Thymus (tissue), 11 donors: ENCODE data around the gene FAM83G. TPM values are rescaled to one million over a fixed set of nuclear protein-coding genes. Genes with fewer than 3 reads are reported as not detected.

Experiments used
- DNase-seq, 9 donors: peaks; one replicate each; pipeline ENCODE4 v3.0.0-alpha.2; 2013; ENCODE audit warnings: low spot score in 9 of 9, low read depth in 6 of 9, missing footprints in 1 of 9
- H3K27ac ChIP-seq, 2 donors: one replicate each; pipeline ENCODE4 v1.5.1; 2013; ENCODE audit warnings: control low read depth in 1 of 2, low read depth in 1 of 2, low read length in 1 of 2, mild to moderate bottlenecking in 1 of 2, moderate library complexity in 1 of 2
- H3K27me3 ChIP-seq, 2 donors: one replicate each; pipeline ENCODE4 v1.5.1; 2013; ENCODE audit warnings: low read length in 1 of 2; ENCODE audit not compliant: control insufficient read depth in 2 of 2, insufficient read depth in 1 of 2
- H3K36me3 ChIP-seq, 2 donors: one replicate each; pipeline ENCODE4 v1.5.1; 2013; ENCODE audit warnings: low read length in 1 of 2, mild to moderate bottlenecking in 1 of 2, moderate library complexity in 1 of 2; ENCODE audit not compliant: control insufficient read depth in 2 of 2, insufficient read depth in 2 of 2
- H3K4me1 ChIP-seq, 2 donors: one replicate each; pipeline ENCODE4 v1.5.1; 2013; ENCODE audit warnings: low read length in 2 of 2; ENCODE audit not compliant: control insufficient read depth in 2 of 2, insufficient read depth in 2 of 2
- H3K4me3 ChIP-seq, 2 donors: one replicate each; pipeline ENCODE4 v1.5.1; 2013; ENCODE audit warnings: low read length in 2 of 2, control low read depth in 1 of 2, mild to moderate bottlenecking in 1 of 2
- H3K9me3 ChIP-seq, 2 donors: one replicate each; pipeline ENCODE4 v1.5.1; 2013; ENCODE audit warnings: low read length in 1 of 2, mild to moderate bottlenecking in 1 of 2; ENCODE audit not compliant: control insufficient read depth in 2 of 2, insufficient read depth in 1 of 2
- WGBS: extraction: QIAGEN DNeasy Blood & Tissue Kit; methylation state at CpG from one replicate; pipeline ENCODE4 v1.1.7; 2013; 5-methylcytosine and 5-hydroxymethylcytosine counted together
- polyA plus RNA-seq: library from polyadenylated mRNA; stranded (reverse); fragments of 200-250 nt; gene quantifications from one replicate; pipeline ENCODE4 v1.2.3, GENCODE V29; 2013
- total RNA-seq: library from RNA; stranded (reverse); fragments of 120-200 nt; gene quantifications from one replicate; pipeline ENCODE4 v1.2.4, GENCODE V29; 2013
- donor health status: healthy.

The FAM83G gene
- total and polyA plus RNA-seq, 2 donors, result 3.8 to 7.7 TPM

DNA sequence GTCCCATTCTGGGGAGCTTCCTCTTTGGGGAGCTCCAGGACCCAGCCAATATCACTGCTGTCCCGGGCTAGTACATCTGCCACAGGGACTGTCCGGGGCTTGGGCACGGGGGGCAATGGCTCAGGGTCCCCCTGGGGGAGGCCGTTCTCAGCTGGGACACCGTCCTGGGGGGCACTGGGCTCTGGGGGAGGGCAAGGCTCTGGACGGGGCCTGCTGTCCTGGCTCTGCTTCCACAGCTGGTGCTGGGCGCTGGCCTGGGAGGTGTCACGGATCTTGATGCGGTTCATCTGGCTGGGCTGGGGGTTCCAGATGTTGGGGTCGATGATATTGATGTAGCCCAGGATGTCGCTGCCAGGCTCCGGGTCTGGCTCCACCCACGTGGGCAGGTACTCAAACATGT is 26.5 kb downstream of the FAM83G start:
- H3K9me3 ChIP-seq, result no peaks in the 10 kb centered on the region
- no peak overlapping the region for H3K4me3 ChIP-seq
- H3K4me1 ChIP-seq, result no peaks in the 10 kb centered on the region
- DNase-seq, result no peak
- peaks cover 0 to 13% of the 10 kb centered on the region in 2 donors for H3K36me3 ChIP-seq
- WGBS, result 98% methylated on average over 13 of the region's 13 CpGs
- no peak overlapping the region for H3K27ac ChIP-seq
- H3K27me3 ChIP-seq, result no peaks in the 10 kb centered on the region

- H3K4me3 ChIP-seq, result no peak overlapping the region
- DNase-seq, result no peak
- WGBS, result 95% methylated on average over 19 of the region's 19 CpGs
- no peaks in the 10 kb centered on the region for H3K9me3 ChIP-seq
- H3K4me1 ChIP-seq, result no peaks in the 10 kb centered on the region
- H3K27ac ChIP-seq, result no peak overlapping the region
- no peaks in the 10 kb centered on the region for H3K27me3 ChIP-seq
- peaks cover 0 to 16% of the 10 kb centered on the region in 2 donors for H3K36me3 ChIP-seq
These were observed 26.9 kb downstream of the FAM83G start for GRCh38 chr17:18977646-18978045.

- no peaks in the 10 kb centered on the region for H3K27me3 ChIP-seq
- no peak for DNase-seq
- no peaks in the 10 kb centered on the region for H3K9me3 ChIP-seq
- no peaks in the 10 kb centered on the region for H3K4me1 ChIP-seq
- peaks cover 0 to 16% of the 10 kb centered on the region in 2 donors for H3K36me3 ChIP-seq
- WGBS, result 86% methylated on average over 4 of the region's 4 CpGs
- no peak overlapping the region for H3K4me3 ChIP-seq
- no peak overlapping the region for H3K27ac ChIP-seq
These were observed 27.5 kb downstream of the FAM83G start for GRCh38 chr17:18977021-18977420.

GRCh38 chr17:18976201-18976600 is 28.4 kb downstream of the FAM83G start:
- Histone ChIP-seq H3K27me3 (no peaks in the 10 kb centered on the region), H3K4me3 (no peak overlapping the region), H3K4me1 (no peaks in the 10 kb centered on the region), H3K27ac (no peak overlapping the region), H3K36me3 (peaks cover 0 to 17% of the 10 kb centered on the region in 2 donors), H3K9me3 (no peaks in the 10 kb centered on the region)
- WGBS, result 84% methylated on average over 4 of the region's 4 CpGs
- DNase-seq, result no peak

DNA sequence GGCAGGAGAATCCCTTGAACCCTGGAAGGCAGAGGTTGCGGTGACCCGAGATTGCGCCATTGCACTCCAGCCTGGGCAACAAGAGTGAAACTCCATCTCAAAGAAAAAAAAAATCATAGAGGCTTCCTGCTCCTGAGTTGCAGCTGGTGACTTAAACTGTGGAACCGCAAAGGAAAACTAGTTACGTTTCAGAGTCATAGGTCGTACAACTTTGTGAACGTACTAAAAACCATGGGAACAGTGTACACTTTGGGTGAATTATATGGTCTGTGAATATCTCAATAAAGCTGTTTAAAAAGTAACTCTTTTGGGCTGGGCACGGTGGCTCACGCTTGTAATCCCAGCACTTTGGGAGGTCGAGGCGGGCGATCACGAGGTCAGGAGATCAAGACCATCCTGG is 29.0 kb downstream of the FAM83G start:
- Histone ChIP-seq H3K4me3 (no peak overlapping the region), H3K9me3 (no peaks in the 10 kb centered on the region), H3K27ac (no peak overlapping the region), H3K36me3 (peaks cover 0 to 21% of the 10 kb centered on the region in 2 donors), H3K4me1 (no peaks in the 10 kb centered on the region), H3K27me3 (no peaks in the 10 kb centered on the region)
- no peak for DNase-seq
- 98% methylated on average over 13 of the region's 13 CpGs for WGBS

DNA sequence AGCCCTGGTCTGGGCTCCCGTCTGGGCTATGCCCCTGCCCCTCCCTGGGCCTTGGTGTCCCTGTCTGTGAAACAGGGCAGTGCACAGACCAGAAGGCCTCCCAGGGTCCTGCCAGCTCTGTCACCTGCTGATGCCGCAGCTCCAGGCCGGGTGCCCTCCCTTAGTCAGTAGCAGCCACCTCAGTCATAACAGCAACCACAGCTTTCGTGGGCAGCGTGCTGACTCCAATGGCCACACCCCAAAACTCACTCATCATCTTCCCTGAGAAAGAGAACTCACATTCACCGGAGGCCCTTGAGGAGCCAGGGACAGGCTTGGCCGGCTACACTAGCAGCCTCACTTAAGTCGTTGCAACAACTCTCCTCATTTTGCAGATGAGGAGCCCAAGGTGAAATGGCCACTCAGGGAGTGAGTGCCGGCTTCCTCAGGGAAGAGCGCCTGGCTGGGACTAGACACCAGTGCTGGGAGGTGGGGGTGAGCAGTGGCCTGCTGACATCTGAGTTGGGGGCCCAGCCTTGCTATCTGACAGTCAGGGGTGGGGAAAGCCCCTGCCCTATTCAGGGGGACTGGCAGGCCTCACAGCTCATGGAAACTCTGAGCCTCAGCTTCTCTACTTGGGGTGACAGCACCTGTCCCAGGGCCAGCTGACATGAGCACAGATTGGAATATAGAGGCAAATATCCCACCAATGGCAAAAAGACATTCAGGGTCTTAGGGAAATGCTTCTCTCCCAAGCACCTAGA is 30.0 kb downstream of the FAM83G start:
- peaks cover 0 to 21% of the 10 kb centered on the region in 2 donors for H3K36me3 ChIP-seq
- no peaks in the 10 kb centered on the region for H3K27me3 ChIP-seq
- 95% methylated on average over 10 of the region's 10 CpGs for WGBS
- H3K4me1 ChIP-seq, result peaks cover 0 to under 1% of the 10 kb centered on the region in 2 donors
- no peak overlapping the region for H3K4me3 ChIP-seq
- DNase-seq, result no peak
- H3K27ac ChIP-seq, result no peak overlapping the region
- no peaks in the 10 kb centered on the region for H3K9me3 ChIP-seq

GRCh38 chr17:18971801-18972200 is 32.8 kb downstream of the FAM83G start:
- peaks cover 0 to 9% of the 10 kb centered on the region in 2 donors for H3K36me3 ChIP-seq
- no peaks in the 10 kb centered on the region for H3K9me3 ChIP-seq
- H3K27ac ChIP-seq, result no peak overlapping the region
- H3K27me3 ChIP-seq, result no peaks in the 10 kb centered on the region
- DNase-seq, result no peak
- H3K4me3 ChIP-seq, result no peak overlapping the region
- peaks cover 0 to 26% of the 10 kb centered on the region in 2 donors for H3K4me1 ChIP-seq
- 99% methylated on average over 7 of the region's 7 CpGs for WGBS

DNA sequence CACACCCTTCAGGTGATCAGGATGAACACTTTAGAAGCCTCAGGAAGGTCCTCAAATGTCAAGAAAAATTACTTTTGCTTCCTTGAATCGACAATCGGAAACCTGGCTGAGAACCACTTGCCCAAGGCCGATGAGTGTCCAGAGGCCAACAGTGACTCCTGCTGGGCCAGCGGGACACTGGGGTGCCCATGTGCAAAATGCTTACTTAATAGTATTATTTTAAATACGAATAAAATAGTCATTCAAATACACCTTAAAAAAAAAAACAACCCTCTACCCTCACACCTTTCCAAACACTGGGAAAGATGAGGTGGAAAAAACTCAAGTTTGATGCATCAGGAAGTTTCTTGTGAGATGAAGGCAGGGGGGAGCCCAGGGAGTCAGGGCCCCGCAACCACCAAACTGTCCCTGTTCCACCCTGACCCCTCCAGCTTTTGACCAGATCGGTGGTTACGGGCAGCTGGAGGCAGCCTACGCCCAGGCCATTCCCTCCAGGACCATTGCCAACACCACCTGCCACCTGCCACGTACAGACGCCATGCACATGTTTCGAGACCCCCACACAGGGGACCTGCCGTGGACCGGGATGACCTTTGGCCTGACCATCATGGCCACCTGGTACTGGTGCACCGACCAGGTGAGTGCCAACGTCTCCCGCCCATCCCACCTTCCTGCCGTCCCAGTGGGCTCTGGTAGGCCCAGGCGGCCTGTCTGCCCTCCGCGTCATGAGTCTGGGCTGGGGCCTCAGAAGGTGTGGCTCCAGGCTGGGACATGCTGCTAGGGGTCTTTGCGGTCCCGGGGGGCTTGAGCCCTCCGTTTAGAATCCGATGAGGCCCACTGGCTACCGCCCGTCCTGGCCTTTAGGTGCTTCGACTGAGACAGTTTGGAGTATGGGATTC is 33.7 kb downstream of the FAM83G start:
- DNase-seq, result no peak
- Histone ChIP-seq H3K9me3 (no peaks in the 10 kb centered on the region), H3K4me1 (peaks cover 0 to 26% of the 10 kb centered on the region in 2 donors), H3K36me3 (peaks cover 0 to 9% of the 10 kb centered on the region in 2 donors), H3K4me3 (no peak overlapping the region), H3K27me3 (no peaks in the 10 kb centered on the region), H3K27ac (no peak overlapping the region)
- 94% methylated on average over 28 of the region's 28 CpGs for WGBS
